GM21717 (cell line): ENCODE data around the gene ROBO1.

Experiments
- ATAC-seq: cut with Tn5 transposase; IDR thresholded peaks from one replicate; pipeline ENCODE4 v1.9.1; 2021; ENCODE audit warnings: mild to moderate bottlenecking, moderate library complexity; ENCODE audit not compliant: unreplicated experiment

The ROBO1 gene

GRCh38 chr3:79103307-79103706 lies 664.5 kb downstream of the ROBO1 start:
- no peak for ATAC-seq

GRCh38 chr3:79097964-79098660 lies 669.7 kb downstream of the ROBO1 start:
- ATAC-seq = no peak

- no peak for ATAC-seq
These were observed 673.1 kb downstream of the ROBO1 start for GRCh38 chr3:79094654-79095053.

- ATAC-seq = peak; percentile 92
These were observed 681.3 kb downstream of the ROBO1 start for GRCh38 chr3:79086514-79086913.

GRCh38 chr3:79085171-79085570 lies 682.6 kb downstream of the ROBO1 start:
- no peak for ATAC-seq

GRCh38 chr3:79081335-79081734 lies 686.5 kb downstream of the ROBO1 start:
- no peak for ATAC-seq

GRCh38 chr3:79074558-79074957 lies 693.2 kb downstream of the ROBO1 start:
- ATAC-seq = no peak

GRCh38 chr3:79067734-79068133 lies 700.1 kb downstream of the ROBO1 start:
- no peak for ATAC-seq

- no peak for ATAC-seq
These were observed 701.3 kb downstream of the ROBO1 start for GRCh38 chr3:79066481-79066880.

- ATAC-seq = no peak
These were observed 704.2 kb downstream of the ROBO1 start for GRCh38 chr3:79063624-79064023.

- ATAC-seq = no peak
These were observed 710.0 kb downstream of the ROBO1 start for GRCh38 chr3:79057756-79058155.

GRCh38 chr3:79056498-79056897 lies 711.3 kb downstream of the ROBO1 start:
- no peak for ATAC-seq

- no peak for ATAC-seq
These were observed 715.6 kb downstream of the ROBO1 start for GRCh38 chr3:79052054-79052681.

GRCh38 chr3:79047581-79047980 lies 720.2 kb downstream of the ROBO1 start:
- ATAC-seq = no peak

GRCh38 chr3:79041621-79042020 lies 726.2 kb downstream of the ROBO1 start:
- ATAC-seq = no peak

GRCh38 chr3:79040701-79041100 lies 727.1 kb downstream of the ROBO1 start:
- no peak for ATAC-seq

GRCh38 chr3:79040091-79040490 lies 727.7 kb downstream of the ROBO1 start:
- ATAC-seq = no peak

GRCh38 chr3:79039192-79039591 lies 728.6 kb downstream of the ROBO1 start:
- ATAC-seq = no peak

- ATAC-seq = no peak
These were observed 729.2 kb downstream of the ROBO1 start for GRCh38 chr3:79038636-79039035.

GRCh38 chr3:79038057-79038456 lies 729.7 kb downstream of the ROBO1 start:
- no peak for ATAC-seq

- ATAC-seq = peak; percentile 55
These were observed 735.0 kb downstream of the ROBO1 start for GRCh38 chr3:79032686-79033318.

GRCh38 chr3:79030157-79030556 lies 737.6 kb downstream of the ROBO1 start:
- ATAC-seq = no peak
